NOMO-1 treated with dmso at 0.1 percent for 144 hours (cell line): ENCODE measurements around the gene CRHR2.

Source experiments
- DNase-seq: peaks from one replicate; lab custom pipeline; 2025; ENCODE audit not compliant: unreplicated experiment; lab: John Stamatoyannopoulos, UW

The CRHR2 gene

DNA sequence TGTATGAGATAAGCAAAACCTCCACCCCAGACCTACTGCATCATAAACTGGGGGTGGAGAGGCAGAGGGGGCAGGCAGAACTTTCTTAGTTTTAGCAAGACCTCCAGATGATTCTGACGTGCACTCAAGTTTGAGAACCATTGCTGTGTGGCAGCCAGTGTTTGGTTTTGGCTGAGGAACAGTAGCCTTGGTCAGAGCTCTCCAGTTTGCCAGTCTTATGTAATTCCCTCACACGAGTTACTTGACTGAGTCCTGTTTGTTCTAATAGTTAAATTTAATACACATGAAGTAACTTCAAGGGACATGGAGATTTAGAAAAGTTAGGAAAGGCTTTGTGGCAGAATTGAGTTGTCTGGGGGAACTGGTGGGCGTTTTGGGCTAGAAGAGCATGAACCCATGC, 49.0 kb downstream of the CRHR2 start:
- DNase-seq = no peak

DNA sequence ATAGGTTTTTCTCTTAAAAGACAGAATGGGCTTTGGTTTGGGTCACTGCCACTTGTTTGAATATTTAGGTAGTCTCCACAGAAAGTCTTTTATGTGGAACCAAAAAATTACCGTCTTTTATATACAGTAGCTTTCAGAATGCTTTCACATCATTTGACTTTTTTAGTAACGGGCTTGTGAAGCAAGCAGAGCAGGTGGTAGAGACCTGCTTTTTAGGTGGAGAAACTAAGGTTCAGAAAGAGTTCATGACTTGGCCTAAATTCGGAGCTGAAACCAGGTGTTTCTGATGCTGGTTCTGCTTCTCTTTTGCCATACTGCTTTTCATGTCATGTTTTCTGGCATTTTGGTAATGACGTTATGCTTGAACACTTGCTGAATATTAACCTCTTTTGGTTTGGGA, 51.3 kb downstream of the CRHR2 start:
- no peak for DNase-seq

DNA sequence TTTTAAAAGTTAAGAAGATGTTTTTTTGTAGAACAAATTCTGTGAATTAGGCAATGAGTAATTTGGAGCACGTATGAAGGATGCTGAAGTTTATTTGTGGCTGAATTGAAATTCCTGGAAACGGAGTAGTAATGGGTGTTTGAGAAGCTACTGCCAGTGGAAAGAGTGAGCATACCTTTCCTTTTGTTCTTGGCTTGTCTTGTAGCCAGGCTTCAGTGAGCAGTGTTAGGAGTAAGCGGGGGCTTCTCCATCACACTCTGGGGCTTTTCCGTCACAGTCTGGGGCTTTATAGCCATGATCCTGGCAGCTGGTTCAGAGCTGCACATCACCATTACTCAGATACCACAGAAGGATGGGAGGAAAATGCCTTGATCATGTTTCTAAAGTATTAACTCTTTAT, 55.2 kb downstream of the CRHR2 start:
- no peak for DNase-seq

DNA sequence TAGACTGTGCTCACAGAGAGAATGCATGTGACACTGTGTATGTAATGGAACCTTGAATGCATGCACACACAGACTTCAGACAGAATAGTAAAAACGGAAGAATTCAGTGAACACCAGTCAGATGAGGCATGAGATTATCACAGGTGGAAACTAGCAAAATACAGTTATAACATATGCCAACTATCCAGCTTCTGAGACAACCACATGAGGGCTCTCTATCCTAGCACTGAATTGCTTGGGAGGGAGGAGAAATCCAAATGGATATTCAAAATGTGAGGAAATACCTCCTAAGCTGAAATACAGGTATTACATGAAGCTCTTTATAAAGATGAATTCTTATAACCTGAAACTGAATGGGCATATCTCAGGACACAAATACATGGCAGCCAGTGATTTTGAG, 57.0 kb downstream of the CRHR2 start:
- no peak for DNase-seq

DNA sequence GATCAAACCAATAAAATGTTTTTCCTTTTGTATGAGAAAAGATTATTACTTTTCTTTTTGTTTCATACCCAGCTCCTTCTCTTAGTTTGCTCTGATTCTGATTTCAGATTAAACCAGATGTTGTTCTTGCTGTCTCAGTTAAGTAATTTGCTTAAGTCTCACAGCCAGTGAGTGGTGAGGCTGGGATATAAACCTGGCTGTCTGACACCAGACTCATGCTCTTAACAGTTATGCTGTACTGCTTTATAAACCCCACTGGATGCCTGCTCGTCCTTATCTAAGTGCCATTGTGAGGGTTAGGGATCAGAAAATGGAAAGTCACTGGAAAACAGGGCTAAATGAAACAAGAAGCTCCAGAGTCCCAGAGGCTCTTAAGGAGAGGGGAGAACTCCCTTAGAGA, 63.3 kb downstream of the CRHR2 start:
- no peak for DNase-seq

DNA sequence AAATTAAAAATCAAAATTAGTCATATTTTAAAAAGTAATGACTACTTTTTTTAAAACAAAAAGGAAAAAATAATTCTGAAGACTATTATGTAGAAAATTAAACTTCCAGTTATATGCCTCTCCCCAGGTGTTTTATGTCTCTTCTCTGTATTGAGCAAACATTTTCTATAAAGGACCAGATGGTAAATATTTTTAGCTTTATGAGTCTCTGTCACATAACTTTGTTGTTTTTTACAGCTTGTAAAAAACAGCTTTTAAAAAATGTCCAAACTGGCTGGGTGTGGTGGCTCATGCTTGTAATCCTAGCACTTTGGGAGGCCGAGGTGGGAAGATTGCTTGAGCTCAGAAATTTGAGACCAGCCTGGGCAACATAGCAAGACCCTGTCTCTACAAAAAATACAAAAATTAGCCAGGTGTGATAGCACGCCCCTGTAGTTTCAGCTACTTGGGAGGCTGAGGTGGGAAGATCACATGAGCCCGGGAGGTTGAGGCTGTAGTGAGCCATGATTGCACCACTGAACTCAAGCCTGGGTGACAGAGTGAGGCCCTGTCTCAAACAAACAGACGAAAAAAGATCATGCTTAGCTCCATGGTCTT, 64.1 kb downstream of the CRHR2 start:
- no peak for DNase-seq

DNA sequence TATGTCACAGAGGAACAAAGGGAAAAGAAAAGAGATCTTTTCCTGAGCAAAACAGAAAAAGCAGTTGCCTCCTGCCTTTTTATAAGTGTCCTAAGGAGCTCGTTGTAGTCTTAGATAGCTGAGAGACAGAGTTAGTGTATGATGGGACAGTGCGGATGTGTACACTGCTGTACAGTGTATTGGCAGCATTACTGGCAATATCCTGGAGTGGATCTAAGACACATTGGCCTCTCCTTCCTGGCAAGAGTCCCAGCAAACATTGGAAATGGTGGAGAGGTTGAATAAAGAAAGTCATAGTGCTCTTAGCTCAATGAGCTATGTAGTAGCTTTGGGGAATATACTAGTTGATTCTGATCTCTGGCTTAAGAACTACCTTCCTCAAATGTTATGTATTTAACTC, 64.9 kb downstream of the CRHR2 start:
- no peak for DNase-seq

DNA sequence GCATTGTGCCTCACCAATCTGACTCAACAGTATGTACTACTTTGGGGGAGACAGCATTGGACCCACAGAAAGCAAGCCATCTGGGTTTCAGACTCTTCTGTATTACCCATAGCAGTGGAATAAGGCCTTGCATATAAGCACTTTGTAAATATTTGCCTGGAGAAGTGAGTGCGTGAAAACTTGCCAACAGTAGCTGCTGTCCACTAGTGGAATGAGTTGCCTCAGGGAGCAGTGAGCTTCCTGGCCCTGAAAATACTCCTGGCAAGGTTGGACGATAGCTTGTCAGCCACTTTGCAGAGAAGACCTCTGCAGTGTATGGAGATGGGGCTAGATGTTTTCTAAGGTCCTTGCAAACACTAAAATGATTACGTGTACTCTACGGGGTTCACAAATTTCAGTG, 65.9 kb downstream of the CRHR2 start:
- no peak for DNase-seq

DNA sequence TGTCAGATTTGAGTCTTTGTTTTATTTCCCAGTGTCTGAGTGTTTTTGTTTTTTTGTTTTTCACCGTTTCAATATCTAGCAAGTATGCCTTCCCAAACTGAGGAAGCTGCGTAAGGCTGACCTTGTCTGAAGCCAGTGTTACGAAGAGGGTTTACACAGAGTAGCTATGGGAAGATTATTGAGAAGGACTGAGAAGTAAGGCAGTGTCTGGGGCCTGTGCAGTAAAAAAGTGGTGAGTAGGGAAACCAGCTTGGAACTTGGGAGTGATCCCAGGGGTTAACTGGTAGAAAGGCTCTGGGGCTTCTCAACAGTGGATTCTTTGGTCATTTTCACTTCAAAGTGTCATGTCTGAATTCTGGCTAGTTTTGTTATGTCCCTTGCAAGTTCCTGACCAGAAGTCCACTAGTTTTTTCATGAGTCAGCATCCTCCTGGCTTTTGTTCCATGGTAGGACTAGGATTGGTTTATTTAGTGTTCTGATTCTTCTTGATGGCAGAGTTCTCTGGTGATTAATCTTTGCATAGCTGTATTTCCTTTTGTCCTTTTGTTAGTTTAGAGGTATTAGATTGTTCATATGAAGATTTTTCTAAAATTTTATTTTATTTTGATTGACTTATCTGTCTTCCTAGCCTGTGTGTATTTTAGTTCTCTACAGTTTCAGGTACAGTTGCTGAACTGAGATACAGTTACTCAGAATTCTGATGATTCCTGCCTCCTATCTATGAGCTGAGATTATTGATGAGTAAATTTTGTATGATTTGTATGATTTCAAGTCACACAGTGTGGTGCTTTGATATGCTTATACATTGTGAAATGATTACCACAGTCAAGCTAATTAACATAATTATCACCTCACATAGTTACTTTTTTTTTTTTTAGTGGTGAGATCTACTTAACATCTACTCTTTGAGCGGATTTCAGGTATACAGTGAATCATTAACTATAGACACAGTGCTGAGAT, 68.6 kb downstream of the CRHR2 start:
- no peak for DNase-seq

DNA sequence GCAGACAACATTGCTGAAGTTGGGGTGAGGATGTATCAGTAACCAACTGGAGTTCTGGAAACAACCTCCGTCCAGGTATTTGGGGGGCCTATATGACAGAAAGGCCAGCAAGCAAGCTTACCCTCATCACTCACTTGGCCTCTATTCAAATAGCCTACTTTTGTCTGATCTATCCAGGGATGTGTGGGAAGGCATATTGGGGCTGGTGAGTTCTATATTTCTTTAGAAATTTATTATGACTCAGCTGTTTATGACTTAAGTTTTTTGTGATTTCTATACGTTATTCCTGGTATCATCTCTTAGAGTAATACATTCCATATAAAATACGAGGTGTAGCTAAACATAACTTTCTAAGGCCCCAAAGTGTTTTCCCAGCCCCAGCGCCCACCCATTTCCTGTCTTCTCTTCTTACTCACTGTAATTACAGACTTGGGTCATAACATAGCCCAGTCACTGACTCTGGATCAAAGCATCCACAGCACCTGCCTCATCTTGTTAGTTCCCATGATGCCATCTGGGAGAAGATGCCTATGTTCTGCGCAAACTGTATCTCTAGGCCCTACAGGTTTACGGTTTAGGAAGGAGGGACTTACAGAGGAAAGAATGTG, 69.5 kb downstream of the CRHR2 start:
- DNase-seq = no peak

DNA sequence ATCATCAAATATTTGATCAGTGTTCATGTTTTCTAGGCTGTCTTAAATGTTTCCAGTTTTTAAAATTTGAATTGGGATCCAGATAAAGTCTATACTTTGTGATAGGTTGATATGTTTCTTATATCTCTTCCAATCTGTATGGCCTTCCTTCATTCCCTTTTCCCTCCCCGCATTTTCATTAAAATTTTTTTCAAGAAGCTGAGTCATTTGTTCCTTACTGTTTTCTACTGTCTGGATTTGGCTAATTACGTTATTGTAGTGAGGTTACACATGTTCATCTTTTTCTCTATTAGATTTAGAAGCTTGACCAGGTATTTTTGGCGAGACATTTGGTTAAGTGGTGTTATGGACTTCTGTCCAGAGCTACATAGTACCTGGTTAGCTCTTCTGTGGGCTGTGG, 76.4 kb downstream of the CRHR2 start:
- no peak for DNase-seq

DNA sequence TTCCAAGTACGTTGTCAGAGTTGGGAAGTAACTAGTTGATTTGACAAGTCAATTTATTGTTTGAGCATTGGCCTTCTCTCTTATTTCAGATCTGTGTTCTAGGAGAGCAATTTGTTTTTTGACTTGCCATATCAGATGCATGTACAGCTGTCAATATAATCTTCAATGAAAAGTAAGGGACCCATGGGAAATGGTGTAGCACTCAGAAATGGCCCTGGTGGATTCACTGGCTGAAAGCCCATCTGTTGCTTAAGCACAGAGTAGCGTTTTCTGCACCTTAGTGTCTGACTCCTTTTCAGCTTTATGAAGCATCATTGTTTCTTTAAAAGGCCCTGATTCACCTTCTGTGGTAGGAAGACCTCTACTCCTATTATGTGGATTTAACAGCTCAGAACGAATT, 77.4 kb downstream of the CRHR2 start:
- DNase-seq = no peak
